Astrocyte (in vitro differentiated cells and primary cell): ENCODE data around the gene PIK3IP1. TPM values are rescaled to one million over a fixed set of nuclear protein-coding genes. Genes with fewer than 3 reads are reported as not detected.

ENCODE experiments used
- DNase-seq: peaks from one replicate; pipeline ENCODE4 v3.0.0-alpha.2; 2010; ENCODE audit warnings: low read depth
- FAIRE-seq: peaks from 2 replicates; lab custom pipeline; 2011; peaks lifted over from hg19 to GRCh38; lab: Jason Lieb, UNC
- H2AFZ ChIP-seq: 2 replicates; pipeline ENCODE4 v1.6.0; 2012; ENCODE audit warnings: low read depth, low read length, inconsistent platforms
- H3K27ac ChIP-seq: 2 replicates; pipeline ENCODE4 v1.5.1; 2011; ENCODE audit warnings: low read depth, low read length, inconsistent platforms
- H3K27me3 ChIP-seq: 2 replicates; pipeline ENCODE4 v1.6.0; 2011; ENCODE audit warnings: low read length, inconsistent platforms; ENCODE audit not compliant: insufficient read depth
- H3K36me3 ChIP-seq: 2 replicates; pipeline ENCODE4 v1.5.1; 2011; ENCODE audit warnings: low read length, inconsistent platforms; ENCODE audit not compliant: insufficient read depth
- H3K4me1 ChIP-seq: 2 replicates; pipeline ENCODE4 v1.5.1; 2011; ENCODE audit warnings: low read length, inconsistent platforms; ENCODE audit not compliant: insufficient read depth
- H3K4me2 ChIP-seq: 2 replicates; pipeline ENCODE4 v1.6.0; 2012; ENCODE audit warnings: low read length, inconsistent platforms
- H3K4me3 ChIP-seq: 2 replicates; pipeline ENCODE4 v1.5.1; 2011; ENCODE audit warnings: low read depth, mild to moderate bottlenecking, low read length, inconsistent platforms; ENCODE audit not compliant: insufficient read depth
- H3K79me2 ChIP-seq: 2 replicates; pipeline ENCODE4 v1.6.0; 2012; ENCODE audit warnings: mild to moderate bottlenecking, low read length, inconsistent platforms; ENCODE audit not compliant: insufficient read depth
- H3K9ac ChIP-seq: 2 replicates; pipeline ENCODE4 v1.6.0; 2012; ENCODE audit warnings: mild to moderate bottlenecking, low read length, inconsistent platforms
- H3K9me3 ChIP-seq: 2 replicates; pipeline ENCODE4 v1.5.1; 2012; ENCODE audit warnings: low read depth, mild to moderate bottlenecking, low read length, inconsistent platforms; ENCODE audit not compliant: insufficient read depth
- H4K20me1 ChIP-seq: 2 replicates; pipeline ENCODE4 v1.6.0; 2012; ENCODE audit warnings: low read length, inconsistent platforms; ENCODE audit not compliant: insufficient read depth
- H3K27ac Mint-ChIP-seq: one replicate; pipeline ENCODE4 v1.8.0; 2021; ENCODE audit warnings: mild to moderate bottlenecking, mixed read lengths; ENCODE audit not compliant: unreplicated experiment
- H3K27me3 Mint-ChIP-seq: one replicate; pipeline ENCODE4 v1.8.0; 2021; ENCODE audit warnings: low read depth, mixed read lengths; ENCODE audit not compliant: unreplicated experiment
- H3K36me3 Mint-ChIP-seq: one replicate; pipeline ENCODE4 v1.8.0; 2021; ENCODE audit warnings: low read depth, mixed read lengths; ENCODE audit not compliant: unreplicated experiment
- H3K4me1 Mint-ChIP-seq: one replicate; pipeline ENCODE4 v1.8.0; 2021; ENCODE audit warnings: low read depth, mixed read lengths; ENCODE audit not compliant: unreplicated experiment
- H3K4me3 Mint-ChIP-seq: one replicate; pipeline ENCODE4 v1.8.0; 2021; ENCODE audit warnings: mild to moderate bottlenecking, moderate library complexity, mixed read lengths; ENCODE audit not compliant: unreplicated experiment
- H3K9me3 Mint-ChIP-seq: one replicate; pipeline ENCODE4 v1.8.0; 2021; ENCODE audit warnings: mild to moderate bottlenecking, mixed read lengths; ENCODE audit not compliant: unreplicated experiment
- EZH2 ChIP-seq: IDR thresholded peaks from 2 replicates; pipeline ENCODE4 v1.6.1; 2012; ENCODE audit warnings: mild to moderate bottlenecking, low read length, inconsistent platforms; ENCODE audit not compliant: insufficient read depth
- total RNA-seq: library from RNA; stranded (reverse); gene quantifications from 2 replicates; pipeline ENCODE4 v1.2.1, GENCODE V29; 2021
- TF ChIP-seq, protein P1 (sequence below): IDR thresholded peaks from 2 replicates; pipeline ENCODE4 v1.5.1; 2011; ENCODE audit warnings: low read depth, mild to moderate bottlenecking, inconsistent platforms, low read length, moderate library complexity; ENCODE audit not compliant: insufficient read depth

The PIK3IP1 gene
- total RNA-seq, 1 donor from 2014 or later = 21.4 TPM

DNA sequence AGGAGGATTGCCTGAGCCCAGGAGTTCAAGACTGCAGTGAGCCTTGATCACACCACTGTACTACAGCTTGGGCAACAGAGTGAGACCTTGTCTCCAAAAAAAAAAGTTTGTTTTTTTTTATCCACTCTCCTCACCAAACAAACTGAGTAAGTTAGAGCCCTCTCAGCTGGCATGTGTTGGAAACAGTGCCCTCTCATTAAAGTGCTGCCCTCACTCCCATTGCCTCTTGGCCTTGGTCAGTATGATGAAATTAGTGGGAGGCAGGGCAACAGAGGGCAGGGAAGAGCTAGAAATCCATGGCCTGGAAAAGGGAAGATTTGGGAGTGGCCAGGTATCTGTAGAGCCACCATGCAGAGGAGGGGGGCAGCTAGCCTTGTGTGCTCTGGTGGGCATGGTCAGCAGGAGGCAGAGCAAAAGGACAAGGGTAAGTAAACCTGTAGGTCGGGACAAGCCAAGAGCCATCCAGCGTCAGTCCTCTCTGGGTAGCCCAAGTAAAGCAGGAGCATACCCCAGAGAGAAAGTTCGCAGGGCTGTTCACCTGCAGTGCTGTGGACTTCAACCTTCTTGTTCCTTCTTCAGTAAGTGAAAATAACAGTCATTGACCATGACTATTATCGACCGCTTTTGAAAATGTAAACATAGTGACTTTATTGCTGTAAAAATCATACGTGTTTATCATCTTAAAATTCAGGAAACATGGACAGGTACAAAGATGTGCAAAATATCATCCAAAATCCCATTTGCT, 28.2 kb downstream of the PIK3IP1 start:
- TF ChIP-seq EZH2 = no peak
- no peaks in the 10 kb centered on the region for H3K27me3 Mint-ChIP-seq
- no peak overlapping the region for H3K4me3 Mint-ChIP-seq
- no peak overlapping the region for H3K27ac Mint-ChIP-seq
- peaks cover 2% of the 10 kb centered on the region for H3K4me1 Mint-ChIP-seq
- FAIRE-seq = no peak
- no peak overlapping the region for H3K4me2 ChIP-seq
- H3K79me2 ChIP-seq = no peaks in the 10 kb centered on the region
- H3K36me3 Mint-ChIP-seq = peaks cover 64% of the 10 kb centered on the region
- H3K27ac ChIP-seq = no peak overlapping the region
- DNase-seq = no peak
- H4K20me1 ChIP-seq = peaks cover 31% of the 10 kb centered on the region
- H3K9me3 Mint-ChIP-seq = no peaks in the 10 kb centered on the region
- peaks cover 45% of the 10 kb centered on the region for H3K36me3 ChIP-seq
- no peaks in the 10 kb centered on the region for H3K9me3 ChIP-seq
- H3K9ac ChIP-seq = no peak overlapping the region
- no peaks in the 10 kb centered on the region for H3K4me1 ChIP-seq
- no peak overlapping the region for H3K4me3 ChIP-seq
- no peaks in the 10 kb centered on the region for H3K27me3 ChIP-seq
- H2AFZ ChIP-seq = no peak overlapping the region

DNA sequence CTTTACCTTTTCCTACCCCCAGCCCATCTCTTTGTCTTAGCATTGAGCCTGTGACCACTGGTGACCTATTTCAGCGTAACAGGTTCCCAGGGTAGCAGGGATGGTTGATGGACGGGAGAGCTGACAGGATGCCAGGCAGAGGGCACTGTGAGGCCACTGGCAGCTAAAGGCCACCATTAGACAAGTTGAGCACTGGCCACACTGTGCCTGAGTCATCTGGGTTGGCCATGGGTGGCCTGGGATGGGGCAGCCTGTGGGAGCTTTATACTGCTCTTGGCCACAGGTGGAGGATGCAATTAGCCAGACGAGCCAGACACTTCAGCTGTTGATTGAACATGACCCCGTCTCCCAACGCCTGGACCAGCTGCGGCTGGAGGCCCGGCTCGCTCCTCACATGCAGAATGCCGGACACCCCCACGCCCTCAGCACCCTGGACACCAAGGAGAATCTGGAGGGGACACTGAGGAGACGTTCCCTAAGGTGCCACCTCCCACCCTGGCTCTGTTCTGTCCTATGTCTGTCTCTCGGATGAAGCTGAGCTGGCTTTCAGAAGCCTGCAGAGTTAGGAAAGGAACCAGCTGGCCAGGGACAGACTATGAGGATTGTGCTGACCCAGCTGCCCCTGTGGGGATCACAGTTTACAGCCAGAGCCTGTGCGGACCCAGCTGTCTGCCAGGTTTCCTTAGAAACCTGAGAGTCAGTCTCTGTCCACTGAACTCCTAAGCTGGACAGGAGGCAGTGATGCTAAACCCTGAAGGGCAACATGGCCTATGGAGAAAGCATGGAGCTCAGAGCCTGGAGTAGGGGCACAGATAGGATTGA, 29.8 kb downstream of the PIK3IP1 start:
- Histone ChIP-seq H3K4me2 (no peak overlapping the region), H4K20me1 (peaks cover 46% of the 10 kb centered on the region), H3K9ac (no peak overlapping the region), H3K4me3 (no peak overlapping the region), H3K79me2 (peaks cover 7% of the 10 kb centered on the region), H3K9me3 (no peaks in the 10 kb centered on the region), H3K36me3 (peaks cover 48% of the 10 kb centered on the region), H3K27ac (no peak overlapping the region), H3K4me1 (no peaks in the 10 kb centered on the region), H3K27me3 (no peaks in the 10 kb centered on the region), H2AFZ (no peak overlapping the region)
- Mint-ChIP-seq H3K9me3 (no peaks in the 10 kb centered on the region), H3K36me3 (peaks cover 59% of the 10 kb centered on the region), H3K4me1 (no peaks in the 10 kb centered on the region), H3K4me3 (no peak overlapping the region), H3K27me3 (no peaks in the 10 kb centered on the region), H3K27ac (no peak overlapping the region)
- FAIRE-seq (no peak), DNase-seq (no peak)
- TF ChIP-seq EZH2 = no peak
- TF ChIP-seq, protein P1, sequence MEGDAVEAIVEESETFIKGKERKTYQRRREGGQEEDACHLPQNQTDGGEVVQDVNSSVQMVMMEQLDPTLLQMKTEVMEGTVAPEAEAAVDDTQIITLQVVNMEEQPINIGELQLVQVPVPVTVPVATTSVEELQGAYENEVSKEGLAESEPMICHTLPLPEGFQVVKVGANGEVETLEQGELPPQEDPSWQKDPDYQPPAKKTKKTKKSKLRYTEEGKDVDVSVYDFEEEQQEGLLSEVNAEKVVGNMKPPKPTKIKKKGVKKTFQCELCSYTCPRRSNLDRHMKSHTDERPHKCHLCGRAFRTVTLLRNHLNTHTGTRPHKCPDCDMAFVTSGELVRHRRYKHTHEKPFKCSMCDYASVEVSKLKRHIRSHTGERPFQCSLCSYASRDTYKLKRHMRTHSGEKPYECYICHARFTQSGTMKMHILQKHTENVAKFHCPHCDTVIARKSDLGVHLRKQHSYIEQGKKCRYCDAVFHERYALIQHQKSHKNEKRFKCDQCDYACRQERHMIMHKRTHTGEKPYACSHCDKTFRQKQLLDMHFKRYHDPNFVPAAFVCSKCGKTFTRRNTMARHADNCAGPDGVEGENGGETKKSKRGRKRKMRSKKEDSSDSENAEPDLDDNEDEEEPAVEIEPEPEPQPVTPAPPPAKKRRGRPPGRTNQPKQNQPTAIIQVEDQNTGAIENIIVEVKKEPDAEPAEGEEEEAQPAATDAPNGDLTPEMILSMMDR = no peak

DNA sequence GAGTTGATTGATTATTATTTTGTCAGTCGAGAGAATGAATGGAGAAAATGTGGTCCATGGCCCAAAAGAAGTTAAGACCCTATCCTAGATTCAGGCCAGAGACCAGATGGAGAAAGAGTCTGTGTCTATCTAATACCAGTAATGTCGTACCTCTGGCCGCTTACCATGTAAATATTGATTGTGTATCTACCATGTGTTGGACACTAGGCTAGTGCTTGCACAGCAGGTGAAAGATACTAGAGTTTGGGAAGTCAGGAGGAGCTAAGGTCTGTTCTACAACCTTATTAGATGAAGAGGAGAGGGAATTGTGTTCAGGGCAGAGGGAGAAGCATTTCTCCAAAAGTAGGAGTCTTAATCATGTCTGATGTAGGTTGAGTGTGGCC, 31.8 kb downstream of the PIK3IP1 start:
- H3K4me3 Mint-ChIP-seq = no peak overlapping the region
- Histone ChIP-seq H3K4me2 (no peak overlapping the region), H2AFZ (no peak overlapping the region), H4K20me1 (peaks cover 48% of the 10 kb centered on the region), H3K27me3 (no peaks in the 10 kb centered on the region), H3K27ac (no peak overlapping the region), H3K4me1 (no peaks in the 10 kb centered on the region), H3K36me3 (peaks cover 42% of the 10 kb centered on the region), H3K9me3 (no peaks in the 10 kb centered on the region), H3K4me3 (no peak overlapping the region), H3K9ac (no peak overlapping the region), H3K79me2 (peaks cover 13% of the 10 kb centered on the region)
- H3K27ac Mint-ChIP-seq = no peak overlapping the region
- H3K27me3 Mint-ChIP-seq = no peaks in the 10 kb centered on the region
- DNase-seq (no peak), FAIRE-seq (no peak)
- TF ChIP-seq, protein P1 = no peak
- TF ChIP-seq EZH2 = no peak
- no peaks in the 10 kb centered on the region for H3K4me1 Mint-ChIP-seq
- peaks cover 46% of the 10 kb centered on the region for H3K36me3 Mint-ChIP-seq
- no peaks in the 10 kb centered on the region for H3K9me3 Mint-ChIP-seq
